Esophagus muscularis mucosa (tissue), 4 donors: ENCODE results near the gene SLA2. TPM values are rescaled to one million over a fixed set of nuclear protein-coding genes. Genes with fewer than 3 reads are reported as not detected.

Experiments
- DNase-seq: peaks from one replicate; pipeline ENCODE4 v3.0.0-alpha.2; 2017; ENCODE audit errors: extremely low spot score
- H3K27ac ChIP-seq, 4 donors: fragments of 200-600 bp; sonication (generic); replicated peaks in 1 of 4; 1 replicate in 3 of 4; 2 replicates in 1 of 4; pipeline ENCODE4 v1.5.1; 2016 to 2019; ENCODE audit warnings: mild to moderate bottlenecking in 1 of 4
- H3K27me3 ChIP-seq, 4 donors: fragments of 200-600 bp; sonication (generic); one replicate each; pipeline versions ENCODE4 v1.5.1 to v1.6.0; 2016 to 2019
- H3K36me3 ChIP-seq, 4 donors: fragments of 200-600 bp; sonication (generic); one replicate each; pipeline ENCODE4 v1.5.1; 2016 to 2019
- H3K4me1 ChIP-seq, 4 donors: fragments of 200-600 bp; sonication (generic); one replicate each; pipeline ENCODE4 v1.5.1; 2016 to 2019
- H3K4me3 ChIP-seq, 4 donors: fragments of 200-600 bp; sonication (generic); 1 replicate in 2 of 4; 2 replicates in 2 of 4; pipeline ENCODE4 v1.5.1; 2016 to 2019; ENCODE audit warnings: mild to moderate bottlenecking in 4 of 4, moderate library complexity in 1 of 4
- H3K9me3 ChIP-seq, 4 donors: fragments of 200-600 bp; sonication (generic); 1 replicate in 3 of 4; 2 replicates in 1 of 4; pipeline ENCODE4 v1.5.1; 2016 to 2019
- CTCF ChIP-seq, 3 experiments: fragments of 200-600 bp in 2 of 3; fragments of 450-650 bp in 1 of 3; sonication (generic) in 2 of 3; IDR thresholded peaks; one replicate each; pipeline ENCODE4 v1.5.1; 2017 to 2019; ENCODE audit warnings: antibody characterized with exemption in 3 of 3, mild to moderate bottlenecking in 2 of 3, moderate library complexity in 1 of 3
- EP300 ChIP-seq: sonication (generic); formaldehyde crosslinking; IDR thresholded peaks from one replicate; pipeline ENCODE4 v1.6.1; 2017; ENCODE audit warnings: antibody characterized with exemption
- POLR2A ChIP-seq: fragments of 450-650 bp; IDR thresholded peaks from one replicate; pipeline ENCODE4 v1.6.1; 2017; ENCODE audit warnings: antibody characterized with exemption, moderate library complexity, mild to moderate bottlenecking, low read depth
- POLR2AphosphoS5 ChIP-seq, 2 donors: sonication (generic); formaldehyde crosslinking; IDR thresholded peaks; one replicate each; pipeline ENCODE4 v1.6.1; 2017; ENCODE audit warnings: antibody characterized with exemption in 2 of 2
- WGBS: methylation state at CpG from one replicate; pipeline ENCODE4 v1.1.5; 2018; 5-methylcytosine and 5-hydroxymethylcytosine counted together
- intact Hi-C: fragments of 100-400 bp; cut with DNase I; formaldehyde crosslinking; loops from one replicate; pipeline ENCODE4 v1.15.1; 2023
- total RNA-seq, 4 donors: library from RNA; depleted of rRNA; stranded (reverse); fragments of >200 nt; gene quantifications; one replicate each; pipeline versions ENCODE4 v1.1.0 to v1.2.1, GENCODE V29; 2016

The SLA2 gene
- total RNA-seq, 4 donors from 2014 or later: 0.26 to 0.99 (median 0.35) TPM

GRCh38 chr20:36670665-36671357, 24.8 kb upstream of the SLA2 start:
- Histone ChIP-seq H3K27ac (no peak overlapping the region), H3K27me3 (no peaks in the 10 kb centered on the region), H3K36me3 (peaks cover 20 to 59% (median 44%) of the 10 kb centered on the region in 4 donors), H3K4me3 (no peak overlapping the region), H3K4me1 (no peaks in the 10 kb centered on the region), H3K9me3 (no peaks in the 10 kb centered on the region)
- WGBS: 95% methylated on average over 3 of the region's 3 CpGs
- DNase-seq: no peak
- TF ChIP-seq CTCF (IDR thresholded peaks at IDR 0.05) (no peak), POLR2A (no peak)
- intact Hi-C loops: no loop called here

GRCh38 chr20:36666181-36666740, 20.3 kb upstream of the SLA2 start:
- TF ChIP-seq POLR2AphosphoS5 (IDR thresholded peaks at IDR 0.05) (no peak), CTCF (IDR thresholded peaks at IDR 0.05) (peak in 1 of 3 experiments; percentile 22), POLR2A (no peak), EP300 (no peak)
- no peaks in the 10 kb centered on the region for H3K4me1 ChIP-seq
- no peaks in the 10 kb centered on the region for H3K27me3 ChIP-seq
- H3K27ac ChIP-seq: no peak overlapping the region
- intact Hi-C loops: loop anchor here (10.0 kb wide), 1 partner anchor 89 kb away; no protein-coding TSS in a partner anchor
- peaks cover 28 to 84% (median 63%) of the 10 kb centered on the region in 4 donors for H3K36me3 ChIP-seq
- no peak for DNase-seq
- H3K9me3 ChIP-seq: no peaks in the 10 kb centered on the region
- H3K4me3 ChIP-seq: no peak overlapping the region
- 61% methylated on average over 4 of the region's 4 CpGs for WGBS

DNA sequence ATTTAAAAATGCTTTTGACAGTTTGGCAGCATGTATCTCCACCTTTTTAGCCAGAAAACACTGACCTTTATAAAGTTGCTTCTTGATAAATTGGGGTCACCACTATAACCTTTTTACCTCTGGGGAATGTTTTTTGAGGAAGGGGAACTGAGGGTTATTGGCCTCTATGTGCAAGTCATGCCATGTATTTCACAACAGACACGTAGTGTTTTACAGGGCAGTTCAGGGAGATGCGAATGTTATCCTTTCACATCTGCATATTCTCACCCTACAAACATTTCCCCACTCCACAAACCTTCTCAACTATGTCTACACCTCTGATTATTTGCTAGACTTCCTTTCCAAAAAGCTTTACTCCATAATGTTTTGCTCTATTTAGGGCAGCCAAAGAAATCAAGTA, 17.0 kb upstream of the SLA2 start:
- H3K27ac ChIP-seq: no peak overlapping the region
- WGBS: 81% methylated on average over 2 of the region's 2 CpGs
- no peak overlapping the region for H3K4me3 ChIP-seq
- TF ChIP-seq POLR2AphosphoS5 (IDR thresholded peaks at IDR 0.05) (no peak), CTCF (IDR thresholded peaks at IDR 0.05) (no peak), EP300 (no peak), POLR2A (no peak)
- H3K27me3 ChIP-seq: no peaks in the 10 kb centered on the region
- H3K4me1 ChIP-seq: no peaks in the 10 kb centered on the region
- H3K9me3 ChIP-seq: no peaks in the 10 kb centered on the region
- H3K36me3 ChIP-seq: peaks cover 13 to 81% (median 68%) of the 10 kb centered on the region in 4 donors
- DNase-seq: no peak
- intact Hi-C loops: loop anchor here (10.0 kb wide), 1 partner anchor 92 kb away; no protein-coding TSS in a partner anchor

DNA sequence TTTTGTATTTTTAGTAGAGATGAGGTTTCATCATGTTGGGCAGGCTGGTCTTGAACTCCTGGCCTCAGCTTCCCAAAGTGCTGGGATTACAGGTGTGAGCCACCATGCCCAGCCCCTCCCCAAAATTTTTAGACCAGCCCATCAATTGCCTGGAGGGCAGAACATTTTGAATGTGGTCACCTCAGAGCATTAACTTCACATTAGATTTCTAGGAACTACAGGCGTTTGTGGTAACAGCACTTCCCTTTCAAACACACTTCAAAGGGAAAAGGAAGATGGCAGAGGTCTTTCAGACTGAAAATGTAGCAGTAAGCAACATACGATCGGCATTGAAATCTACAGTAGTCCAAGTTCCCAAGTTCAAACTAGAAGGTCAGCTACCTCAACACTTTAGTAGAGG, 12.3 kb upstream of the SLA2 start:
- no peak for DNase-seq
- H3K4me1 ChIP-seq: no peaks in the 10 kb centered on the region
- peaks cover 12 to 87% (median 65%) of the 10 kb centered on the region in 4 donors for H3K36me3 ChIP-seq
- intact Hi-C loops: no loop called here
- H3K4me3 ChIP-seq: no peak overlapping the region
- no peak overlapping the region for H3K27ac ChIP-seq
- WGBS: 86% methylated on average over 3 of the region's 3 CpGs
- no peaks in the 10 kb centered on the region for H3K27me3 ChIP-seq
- no peak for TF ChIP-seq CTCF (IDR thresholded peaks at IDR 0.05)
- no peak for TF ChIP-seq POLR2A
- TF ChIP-seq POLR2AphosphoS5 (IDR thresholded peaks at IDR 0.05): no peak
- no peak for TF ChIP-seq EP300
- H3K9me3 ChIP-seq: no peaks in the 10 kb centered on the region
